GM10847 (cell line): ENCODE data around the gene COQ8A.

Experiments used
- POLR2A ChIP-seq: IDR thresholded peaks from 2 replicates; pipeline ENCODE4 v1.6.1; 2011; ENCODE audit not compliant: insufficient read length; ENCODE audit errors: extremely low read depth

The COQ8A gene

GRCh38 chr1:226958300-226958699 lies 18.2 kb downstream of the COQ8A start:
- no peak for TF ChIP-seq POLR2A

GRCh38 chr1:226960256-226960655 lies 20.2 kb downstream of the COQ8A start:
- TF ChIP-seq POLR2A = no peak

- no peak for TF ChIP-seq POLR2A
Measured at GRCh38 chr1:226960944-226961765, 21.1 kb downstream of the COQ8A start.

GRCh38 chr1:226962421-226963391 lies 22.6 kb downstream of the COQ8A start:
- TF ChIP-seq POLR2A = no peak

GRCh38 chr1:226964068-226964425 lies 24.0 kb downstream of the COQ8A start:
- TF ChIP-seq POLR2A = no peak

- TF ChIP-seq POLR2A = no peak
Measured at GRCh38 chr1:226964611-226965486, 24.8 kb downstream of the COQ8A start.

GRCh38 chr1:226965581-226966440 lies 25.7 kb downstream of the COQ8A start:
- no peak for TF ChIP-seq POLR2A

- TF ChIP-seq POLR2A = no peak
Measured at GRCh38 chr1:226966683-226967082, 26.6 kb downstream of the COQ8A start.

GRCh38 chr1:226967665-226968064 lies 27.6 kb downstream of the COQ8A start:
- no peak for TF ChIP-seq POLR2A

GRCh38 chr1:226971765-226972164 lies 31.7 kb downstream of the COQ8A start:
- TF ChIP-seq POLR2A = no peak

- no peak for TF ChIP-seq POLR2A
Measured at GRCh38 chr1:226972931-226973330, 32.8 kb downstream of the COQ8A start.

- no peak for TF ChIP-seq POLR2A
Measured at GRCh38 chr1:226973371-226973897, 33.3 kb downstream of the COQ8A start.

GRCh38 chr1:226973898-226974543 lies 33.9 kb downstream of the COQ8A start:
- no peak for TF ChIP-seq POLR2A
